HepG2 (cell line): Measurements from ENCODE around the gene ZNF514. TPM values are rescaled to one million over a fixed set of nuclear protein-coding genes. Genes with fewer than 3 reads are reported as not detected.

Source experiments
- ATM ChIP-seq: fragments of 450-650 bp; IDR thresholded peaks from 2 replicates; pipeline ENCODE4 v1.7.1; 2017; ENCODE audit warnings: mild to moderate bottlenecking, borderline replicate concordance
- CBX1 ChIP-seq: IDR thresholded peaks from one replicate; pipeline ENCODE4 v1.6.1; 2016; ENCODE audit warnings: antibody characterized with exemption, low read depth
- CHD4 ChIP-seq: fragments of 200-600 bp; sonication (generic); IDR thresholded peaks from 2 replicates; pipeline ENCODE4 v1.7.0; 2017; ENCODE audit warnings: mild to moderate bottlenecking, low read length, borderline replicate concordance
- KLF11 ChIP-seq: IDR thresholded peaks from 2 replicates; pipeline ENCODE4 v1.6.1; 2016; ENCODE audit warnings: missing compliant biosample characterization
- KLF6 ChIP-seq: IDR thresholded peaks from 2 replicates; pipeline ENCODE4 v1.8.0; 2016; ENCODE audit warnings: missing biosample characterization, missing genetic modification reagents
- MTF2 ChIP-seq: sonication (generic); formaldehyde crosslinking; IDR thresholded peaks from 2 replicates; pipeline ENCODE4 v1.5.0; 2020; ENCODE audit warnings: missing genetic modification reagents, borderline replicate concordance
- REXO4 ChIP-seq: sonication (generic); formaldehyde crosslinking; IDR thresholded peaks from 2 replicates; pipeline ENCODE4 v1.8.0; 2022; ENCODE audit warnings: missing genetic modification reagents, mild to moderate bottlenecking, borderline replicate concordance
- TOPORS ChIP-seq: sonication (generic); formaldehyde crosslinking; IDR thresholded peaks from 2 replicates; pipeline ENCODE4 v1.8.0; 2023; ENCODE audit warnings: mild to moderate bottlenecking, missing genetic modification reagents
- ZBTB42 ChIP-seq: sonication (generic); formaldehyde crosslinking; IDR thresholded peaks from 2 replicates; pipeline ENCODE4 v1.5.0; 2020; ENCODE audit warnings: mild to moderate bottlenecking, missing genetic modification reagents
- ZFX ChIP-seq: sonication (generic); formaldehyde crosslinking; IDR thresholded peaks from 2 replicates; pipeline ENCODE4 v1.4.0; 2020; ENCODE audit warnings: mild to moderate bottlenecking, low read depth, missing genetic modification reagents, moderate library complexity
- ZNF232 ChIP-seq: sonication (generic); formaldehyde crosslinking; IDR thresholded peaks from 2 replicates; pipeline ENCODE4 v1.4.0; 2020; ENCODE audit warnings: missing genetic modification reagents, borderline replicate concordance
- ZNF260 ChIP-seq: sonication (generic); formaldehyde crosslinking; IDR thresholded peaks from 2 replicates; pipeline ENCODE4 v1.4.0; 2020; ENCODE audit warnings: missing genetic modification reagents, low read depth, mild to moderate bottlenecking, borderline replicate concordance
- ZNF367 ChIP-seq: sonication (generic); formaldehyde crosslinking; IDR thresholded peaks from 2 replicates; pipeline ENCODE4 v1.4.0; 2020; ENCODE audit warnings: missing genetic modification reagents, borderline replicate concordance
- ZNF652 ChIP-seq: IDR thresholded peaks from 2 replicates; pipeline ENCODE4 v1.6.1; 2016; ENCODE audit warnings: low read depth, borderline replicate concordance
- ZSCAN20 ChIP-seq: sonication (generic); formaldehyde crosslinking; IDR thresholded peaks from 2 replicates; pipeline ENCODE4 v1.4.0; 2020; ENCODE audit warnings: missing genetic modification reagents, mild to moderate bottlenecking, borderline replicate concordance
- polyA plus RNA-seq, 8 experiments: library from polyadenylated mRNA; depleted of rRNA in 3 of 8; stranded (reverse) in 7 of 8; unstranded in 1 of 8; fragments of >200 nt; fragmentation: Illumina TruSeq in 4 of 8; extraction: Trizol in 4 of 8; gene quantifications; 2 replicates each; pipeline versions ENCODE4 v1.2.1 to v1.2.3, GENCODE V29; 2011 to 2016; ENCODE audit warnings: low read depth in 4 of 8, missing spikeins in 1 of 8, mixed read lengths in 1 of 8; ENCODE audit not compliant: insufficient read depth in 1 of 8
- total RNA-seq, 5 experiments: library from RNA; depleted of rRNA; stranded (reverse); fragments of >200 nt; fragmentation: Illumina TruSeq; extraction: Trizol; gene quantifications; 2 replicates each; pipeline ENCODE4 v1.2.3, GENCODE V29; 2016; ENCODE audit warnings: low read depth in 1 of 5
- TF ChIP-seq, protein P1 (sequence below): sonication (generic); formaldehyde crosslinking; IDR thresholded peaks from 2 replicates; pipeline ENCODE4 v1.4.0; 2020; ENCODE audit warnings: missing genetic modification reagents
- TF ChIP-seq, protein P2 (sequence below): sonication (generic); formaldehyde crosslinking; IDR thresholded peaks from 2 replicates; pipeline ENCODE4 v1.8.0; 2022; ENCODE audit warnings: missing genetic modification reagents, mild to moderate bottlenecking, inconsistent platforms, borderline replicate concordance
- TF ChIP-seq, protein P3 (sequence below): IDR thresholded peaks from 2 replicates; pipeline ENCODE4 v1.6.1; 2016; ENCODE audit warnings: missing genetic modification reagents, missing compliant biosample characterization
- TF ChIP-seq, protein P4 (sequence below): sonication (generic); formaldehyde crosslinking; IDR thresholded peaks from 2 replicates; pipeline ENCODE4 v1.5.0; 2020; ENCODE audit warnings: missing genetic modification reagents
- TF ChIP-seq, protein P5 (sequence below): sonication (generic); formaldehyde crosslinking; IDR thresholded peaks from 2 replicates; pipeline ENCODE4 v1.4.0; 2020; ENCODE audit warnings: missing genetic modification reagents
- TF ChIP-seq, protein P6 (sequence below): sonication (generic); formaldehyde crosslinking; IDR thresholded peaks from 2 replicates; pipeline ENCODE4 v1.5.1; 2020; ENCODE audit warnings: mild to moderate bottlenecking, missing genetic modification reagents, borderline replicate concordance

Gene ZNF514
- total and polyA plus RNA-seq, 2 of the 13 experiments (the other 11 are each of a cell fraction or from before 2014, with no cell fraction given), result 15.2 to 18.7 TPM

DNA sequence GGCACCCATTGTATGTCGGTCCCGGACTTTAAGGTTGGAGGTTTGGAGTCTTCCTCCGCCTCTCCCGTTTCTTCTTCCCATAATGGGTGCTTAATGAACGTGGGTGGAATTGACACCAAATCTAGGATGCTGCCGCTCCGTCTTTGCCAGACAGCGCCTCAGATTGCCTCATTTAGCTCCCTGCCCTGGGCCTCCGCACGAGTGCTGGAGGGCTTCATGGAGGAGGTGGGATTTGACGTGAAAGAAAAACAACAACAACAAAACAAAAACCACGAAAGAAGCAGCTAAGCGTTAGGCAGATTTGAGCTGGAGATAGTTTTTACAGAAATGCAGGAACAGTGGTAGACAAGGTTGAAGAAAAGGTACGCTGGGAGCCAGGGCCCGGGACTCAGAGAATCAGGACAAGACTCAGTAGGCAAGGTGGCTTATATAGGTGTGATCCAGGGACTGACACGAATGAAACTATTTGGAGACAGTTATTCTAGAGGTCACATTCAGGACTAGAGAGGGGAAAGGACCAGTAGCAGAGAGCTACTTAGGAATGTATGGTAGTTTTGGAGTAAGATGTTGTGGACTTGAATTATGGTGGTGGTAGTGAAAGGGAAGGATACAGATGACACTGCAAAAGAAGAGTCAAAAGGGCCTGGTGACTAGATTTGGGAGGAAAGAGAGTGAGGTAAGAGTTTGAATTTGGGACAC, 6.6 kb upstream of the ZNF514 start (continued):
- TF ChIP-seq ZFX (CRISPR knock-in tag) (no peak), REXO4 (CRISPR knock-in tag) (no peak), KLF6 (no peak), ZNF232 (CRISPR knock-in tag) (no peak), KLF11 (CRISPR knock-in tag) (0 out of 2 replicates have a peak, but pooled peaks have one; percentile 17), MTF2 (CRISPR knock-in tag) (no peak), TOPORS (CRISPR knock-in tag) (no peak), ZNF367 (no peak; the same call in 1 of the 2 replicates), CHD4 (0 out of 2 replicates have a peak, but pooled peaks have one; percentile 28), ZNF652 (CRISPR knock-in tag) (no peak), ZBTB42 (CRISPR knock-in tag) (no peak), CBX1 (no peak), ZSCAN20 (CRISPR knock-in tag) (no peak), ZNF260 (no peak), ATM (no peak)
- TF ChIP-seq, protein P1, sequence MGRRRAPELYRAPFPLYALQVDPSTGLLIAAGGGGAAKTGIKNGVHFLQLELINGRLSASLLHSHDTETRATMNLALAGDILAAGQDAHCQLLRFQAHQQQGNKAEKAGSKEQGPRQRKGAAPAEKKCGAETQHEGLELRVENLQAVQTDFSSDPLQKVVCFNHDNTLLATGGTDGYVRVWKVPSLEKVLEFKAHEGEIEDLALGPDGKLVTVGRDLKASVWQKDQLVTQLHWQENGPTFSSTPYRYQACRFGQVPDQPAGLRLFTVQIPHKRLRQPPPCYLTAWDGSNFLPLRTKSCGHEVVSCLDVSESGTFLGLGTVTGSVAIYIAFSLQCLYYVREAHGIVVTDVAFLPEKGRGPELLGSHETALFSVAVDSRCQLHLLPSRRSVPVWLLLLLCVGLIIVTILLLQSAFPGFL (CRISPR knock-in tag), result no peak
- TF ChIP-seq, protein P2, sequence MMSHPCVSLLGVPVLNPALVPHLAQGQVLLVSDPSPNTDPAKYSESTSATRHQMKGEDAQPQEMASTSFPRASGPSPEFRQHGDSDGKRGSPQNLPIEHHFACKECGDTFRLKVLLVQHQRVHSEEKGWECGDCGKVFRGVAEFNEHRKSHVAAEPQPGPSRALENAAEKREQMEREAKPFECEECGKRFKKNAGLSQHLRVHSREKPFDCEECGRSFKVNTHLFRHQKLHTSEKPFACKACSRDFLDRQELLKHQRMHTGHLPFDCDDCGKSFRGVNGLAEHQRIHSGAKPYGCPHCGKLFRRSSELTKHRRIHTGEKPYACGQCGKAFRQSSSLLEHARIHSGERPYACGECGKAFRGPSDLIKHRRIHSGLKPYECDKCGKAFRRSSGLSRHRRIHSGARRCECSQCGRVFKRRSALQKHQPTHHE, result no peak
- TF ChIP-seq, protein P3, sequence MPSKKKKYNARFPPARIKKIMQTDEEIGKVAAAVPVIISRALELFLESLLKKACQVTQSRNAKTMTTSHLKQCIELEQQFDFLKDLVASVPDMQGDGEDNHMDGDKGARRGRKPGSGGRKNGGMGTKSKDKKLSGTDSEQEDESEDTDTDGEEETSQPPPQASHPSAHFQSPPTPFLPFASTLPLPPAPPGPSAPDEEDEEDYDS (CRISPR knock-in tag), result no peak
- TF ChIP-seq, protein P4, sequence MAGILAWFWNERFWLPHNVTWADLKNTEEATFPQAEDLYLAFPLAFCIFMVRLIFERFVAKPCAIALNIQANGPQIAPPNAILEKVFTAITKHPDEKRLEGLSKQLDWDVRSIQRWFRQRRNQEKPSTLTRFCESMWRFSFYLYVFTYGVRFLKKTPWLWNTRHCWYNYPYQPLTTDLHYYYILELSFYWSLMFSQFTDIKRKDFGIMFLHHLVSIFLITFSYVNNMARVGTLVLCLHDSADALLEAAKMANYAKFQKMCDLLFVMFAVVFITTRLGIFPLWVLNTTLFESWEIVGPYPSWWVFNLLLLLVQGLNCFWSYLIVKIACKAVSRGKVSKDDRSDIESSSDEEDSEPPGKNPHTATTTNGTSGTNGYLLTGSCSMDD, result no peak
- TF ChIP-seq, protein P5, sequence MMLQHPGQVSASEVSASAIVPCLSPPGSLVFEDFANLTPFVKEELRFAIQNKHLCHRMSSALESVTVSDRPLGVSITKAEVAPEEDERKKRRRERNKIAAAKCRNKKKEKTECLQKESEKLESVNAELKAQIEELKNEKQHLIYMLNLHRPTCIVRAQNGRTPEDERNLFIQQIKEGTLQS (CRISPR knock-in tag), result no peak
- TF ChIP-seq, protein P6, sequence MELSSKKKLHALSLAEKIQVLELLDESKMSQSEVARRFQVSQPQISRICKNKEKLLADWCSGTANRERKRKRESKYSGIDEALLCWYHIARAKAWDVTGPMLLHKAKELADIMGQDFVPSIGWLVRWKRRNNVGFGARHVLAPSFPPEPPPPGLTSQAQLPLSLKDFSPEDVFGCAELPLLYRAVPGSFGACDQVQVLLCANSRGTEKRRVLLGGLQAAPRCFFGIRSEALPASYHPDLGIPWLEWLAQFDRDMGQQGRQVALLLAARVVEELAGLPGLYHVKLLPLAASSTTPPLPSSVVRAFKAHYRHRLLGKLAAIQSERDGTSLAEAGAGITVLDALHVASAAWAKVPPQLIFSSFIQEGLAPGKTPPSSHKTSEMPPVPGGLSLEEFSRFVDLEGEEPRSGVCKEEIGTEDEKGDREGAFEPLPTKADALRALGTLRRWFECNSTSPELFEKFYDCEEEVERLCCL (CRISPR knock-in tag), result no peak
